Stimulated activated CD4-positive, alpha-beta T cell treated with anti-CD3 and anti-CD28 coated beads, Interleukin-4, amount 100 ng/mL, for 4 hours (primary cell): ENCODE data around the gene GALM.
"Not testable (repeated sequence)": the region's sequence is repeated elsewhere in the genome, so short reads cannot be mapped to it uniquely, and the experiment has no call there.

Source experiments
- DNase-seq, 2 experiments: peaks; one replicate each; pipeline ENCODE4 v3.0.0-alpha.2; 2020

Gene GALM

DNA sequence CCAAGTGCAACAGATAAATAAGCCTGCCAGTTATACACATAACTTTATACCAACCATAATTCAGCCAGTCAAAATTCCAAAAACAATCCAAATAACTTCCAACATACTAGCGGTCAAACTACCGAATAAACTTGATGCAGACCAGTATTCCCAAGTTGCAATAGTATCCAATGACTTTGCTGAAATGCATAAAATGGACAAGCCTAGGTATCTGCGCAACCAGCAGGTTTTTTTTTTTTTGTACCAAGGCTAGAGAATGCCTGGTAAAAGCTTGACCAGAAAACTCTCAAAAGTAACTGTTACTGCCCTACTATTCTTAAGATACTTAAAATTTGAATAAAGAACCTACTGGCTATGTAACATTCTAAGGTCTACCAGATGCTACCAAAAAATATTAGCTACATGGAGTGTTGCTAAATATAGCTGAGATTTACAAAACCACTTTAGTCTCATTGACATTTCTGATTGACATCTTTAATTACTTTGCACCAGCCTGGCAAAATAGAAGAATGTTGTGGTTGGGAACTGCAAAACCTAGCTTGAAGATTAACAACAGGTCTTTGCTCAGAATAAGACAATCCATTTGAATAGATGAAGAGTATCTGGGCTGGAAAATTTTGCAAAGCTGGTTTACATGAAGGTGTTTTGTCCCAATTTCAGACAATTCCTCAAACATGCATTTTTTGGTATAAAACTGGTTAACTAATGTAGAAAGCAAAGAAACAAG, 77.9 kb downstream of the GALM start:
- DNase-seq, result no peak

DNA sequence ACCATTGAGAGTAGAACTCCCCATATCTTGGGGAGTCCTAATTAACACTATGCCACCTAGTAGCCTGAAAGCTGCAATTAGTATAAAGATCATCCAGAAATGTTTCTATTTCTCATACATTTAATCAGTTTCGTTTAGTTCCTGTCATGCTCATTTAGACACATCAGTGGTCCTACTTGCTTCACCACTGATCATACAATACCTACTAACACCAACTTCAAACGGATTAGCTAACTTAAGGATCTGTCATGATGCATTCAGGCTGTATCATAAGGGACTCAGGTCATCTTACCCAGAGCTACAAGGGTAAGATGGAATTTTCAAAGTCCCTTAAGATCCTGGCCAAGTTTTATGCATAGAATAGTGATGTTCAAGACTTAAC, 78.5 kb downstream of the GALM start:
- DNase-seq, result no peak

DNA sequence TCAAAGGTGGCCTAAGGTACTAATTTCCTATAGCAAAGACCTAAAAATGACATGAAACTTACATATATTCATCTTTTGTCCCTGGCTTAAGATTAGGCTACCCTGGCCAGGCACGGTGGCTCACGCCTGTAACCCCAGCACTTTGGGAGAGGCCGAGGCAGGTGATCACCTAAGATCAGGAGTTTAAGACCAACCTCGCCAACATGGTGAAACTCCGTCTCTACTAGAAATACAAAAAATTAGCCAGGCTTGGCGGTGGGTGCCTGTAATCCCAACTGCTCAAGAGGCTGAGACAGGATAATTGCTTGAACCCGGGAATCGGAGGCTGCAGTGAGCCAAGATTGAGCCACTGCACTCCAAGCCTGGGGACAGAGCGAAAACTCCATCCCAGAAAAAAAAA, 79.4 kb downstream of the GALM start:
- no peak for DNase-seq

DNA sequence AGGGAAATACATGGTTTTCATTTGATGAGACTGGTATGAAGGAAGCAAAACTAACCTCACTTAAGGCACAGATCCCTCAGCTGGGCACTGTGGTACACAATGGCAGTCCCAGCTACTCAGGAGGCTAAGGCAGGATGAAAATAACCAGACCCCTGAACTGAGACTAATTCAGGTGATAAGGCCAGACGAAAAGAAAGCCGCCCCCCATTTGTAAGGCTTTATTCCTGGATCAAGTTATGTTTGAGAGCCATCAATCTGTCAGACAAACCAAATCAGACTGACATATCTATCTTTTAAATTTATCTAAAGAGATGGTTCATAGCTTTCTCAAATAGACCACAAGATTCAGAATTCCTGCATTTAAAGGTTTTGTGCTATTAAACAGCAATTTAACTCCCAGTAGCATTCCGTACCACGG, 81.1 kb downstream of the GALM start:
- no peak for DNase-seq

DNA sequence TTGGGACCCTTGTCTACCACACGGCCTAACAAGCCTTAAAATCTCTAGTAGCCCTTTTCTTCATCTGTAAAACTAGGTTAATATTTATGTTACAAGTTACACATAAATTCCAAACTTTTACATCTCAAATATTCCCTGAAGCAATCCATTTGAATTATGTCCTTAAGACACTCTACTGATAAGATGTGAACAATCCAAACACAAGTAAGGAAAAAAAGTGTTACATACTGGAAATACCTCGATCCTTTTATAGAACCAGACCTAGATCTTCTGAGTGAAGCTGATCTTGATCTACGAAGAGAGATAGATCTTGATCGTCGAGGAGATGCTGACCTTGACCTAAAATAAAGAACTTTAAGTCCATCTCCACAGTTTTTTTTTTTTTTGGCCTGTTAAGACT, 81.9 kb downstream of the GALM start:
- DNase-seq, result no peak

DNA sequence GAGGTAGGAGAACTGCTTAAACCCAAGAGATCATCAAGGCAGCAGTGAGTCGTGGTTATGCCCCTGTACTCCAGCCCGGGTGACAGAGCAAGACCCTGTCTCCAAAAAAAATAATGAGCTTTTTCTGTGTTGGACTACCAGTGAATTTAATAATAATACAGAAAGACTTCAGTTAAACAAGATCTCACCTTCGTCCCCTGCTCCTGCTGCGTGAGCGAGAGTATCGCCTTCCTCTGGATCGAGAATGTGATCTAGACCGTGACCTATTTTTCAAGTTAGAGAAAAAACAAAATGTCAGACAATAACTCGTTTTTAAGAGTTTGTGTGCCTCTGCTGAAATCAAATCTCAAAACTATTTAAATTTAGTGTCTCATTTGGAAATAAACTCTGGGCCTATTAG, 82.5 kb downstream of the GALM start:
- no peak for DNase-seq

DNA sequence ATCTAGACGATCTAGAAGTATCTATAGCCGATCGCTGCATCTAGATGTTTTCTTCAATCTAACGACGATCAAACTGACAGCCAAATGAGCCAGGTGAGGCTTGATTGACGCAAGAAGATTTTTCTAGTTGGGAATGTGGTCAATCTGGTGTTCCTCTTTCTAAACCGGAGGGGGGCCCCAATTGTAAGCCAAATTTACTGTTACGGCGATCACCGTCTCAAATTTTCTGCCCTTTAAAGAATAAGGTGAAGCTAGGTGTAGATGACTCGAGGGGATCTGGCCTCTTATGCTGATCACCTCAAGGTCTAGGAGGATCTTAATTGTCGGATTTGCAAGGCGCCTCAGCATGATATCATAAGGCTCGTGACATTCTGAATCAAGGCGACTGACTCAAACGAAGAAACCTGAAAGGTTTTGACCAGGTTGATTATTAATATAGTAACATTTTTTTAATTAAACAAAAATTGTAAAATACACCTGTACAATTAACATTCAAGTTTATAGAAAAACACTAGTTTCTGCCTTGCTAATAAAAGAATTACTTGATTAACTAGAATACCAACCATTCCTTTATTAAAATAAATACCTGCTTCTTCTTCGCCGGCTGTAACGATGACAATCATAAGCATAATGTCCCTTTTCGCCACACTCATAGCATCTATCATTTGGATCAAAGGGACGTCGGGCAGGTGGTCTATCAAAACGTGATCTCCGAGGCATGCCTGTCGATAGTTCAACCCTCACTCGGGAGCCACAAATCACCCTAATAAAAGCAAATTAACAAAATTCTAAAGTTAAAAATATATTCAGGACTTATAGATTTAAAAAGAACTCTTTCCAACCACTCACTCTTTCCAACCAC, 83.3 kb downstream of the GALM start:
- no peak for DNase-seq

DNA sequence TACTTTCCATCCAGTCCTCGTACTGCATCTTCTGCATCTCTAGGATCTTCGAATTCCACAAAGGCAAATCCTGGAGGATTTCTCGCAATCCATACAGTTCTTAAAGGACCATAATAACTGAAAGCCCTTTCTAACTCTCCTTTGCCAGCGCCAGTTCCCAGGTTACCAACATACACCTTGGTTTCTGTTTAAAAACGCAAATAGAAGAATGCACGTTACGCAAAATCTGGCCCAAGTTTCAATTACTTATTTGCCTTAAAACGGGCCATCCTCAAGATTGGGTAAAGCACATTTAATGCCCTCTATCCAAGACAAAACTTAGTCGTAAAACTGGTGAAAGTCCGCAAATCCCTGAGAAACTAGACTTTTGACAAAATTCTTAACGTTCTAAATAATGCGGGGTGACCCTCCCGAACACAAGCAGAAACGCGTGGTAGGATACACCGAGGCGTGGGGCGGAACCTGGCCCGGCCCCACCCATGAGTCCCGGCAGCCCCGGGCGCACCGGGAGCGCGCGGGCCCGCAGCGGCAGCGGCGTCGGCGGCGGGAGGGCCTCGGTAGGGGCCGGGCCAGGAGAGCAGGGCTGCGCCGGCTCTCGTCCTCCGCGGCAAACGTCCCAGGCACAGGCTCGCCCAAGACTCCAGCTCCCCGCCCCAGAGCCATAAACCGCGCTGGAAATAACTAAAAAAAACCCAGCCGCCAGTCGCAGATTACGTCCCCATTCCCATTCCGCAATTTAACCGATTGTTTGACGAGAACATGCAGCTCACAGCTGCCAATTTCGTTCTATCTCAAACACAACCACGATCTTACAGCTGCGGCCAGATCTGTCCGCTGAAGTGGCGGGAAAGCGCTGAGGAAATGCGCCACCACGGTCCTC, 84.3 kb downstream of the GALM start:
- peak; percentile 54 to 57 for DNase-seq

DNA sequence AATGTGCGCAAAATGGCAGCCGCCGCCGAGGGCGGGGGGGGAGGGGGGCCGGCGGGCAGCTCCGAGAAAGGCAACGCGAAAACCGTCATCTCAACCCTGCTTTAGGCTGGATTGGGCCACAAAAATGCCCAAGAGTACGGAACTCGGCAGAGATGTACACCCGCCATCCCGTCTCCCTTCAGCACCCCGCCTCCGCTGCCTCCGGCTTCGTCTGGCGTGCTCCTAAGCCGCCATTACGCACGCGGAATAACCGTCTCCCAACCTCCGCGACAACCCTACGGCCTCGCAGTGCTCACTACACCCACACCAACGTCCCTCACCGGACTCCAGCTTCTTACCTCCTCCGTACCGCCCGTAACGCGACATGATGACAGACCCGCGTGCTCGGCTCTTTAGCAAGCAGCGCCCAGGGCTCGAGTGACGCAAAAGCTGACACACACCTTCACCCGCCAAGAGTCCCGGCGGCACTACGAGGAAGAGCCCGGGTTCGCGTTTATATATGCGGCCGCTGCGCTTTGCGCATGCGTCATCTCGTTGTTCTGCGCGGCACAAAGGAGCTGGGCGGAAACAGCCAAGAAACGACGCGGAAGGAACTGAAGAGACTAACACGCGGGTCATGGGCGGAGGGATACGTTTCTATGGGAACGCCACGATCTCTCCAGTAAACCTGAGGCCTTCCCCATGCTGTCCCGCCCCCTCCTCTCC, 85.1 kb downstream of the GALM start, which contains the start of gene SRSF7:
Gene SRSF7, minus strand, starts transcription at position 471 of the 705 bp plus-strand sequence. Its CDS starts 105 bp downstream, at position 366.
- peak; percentile 96 to 97 for DNase-seq

DNA sequence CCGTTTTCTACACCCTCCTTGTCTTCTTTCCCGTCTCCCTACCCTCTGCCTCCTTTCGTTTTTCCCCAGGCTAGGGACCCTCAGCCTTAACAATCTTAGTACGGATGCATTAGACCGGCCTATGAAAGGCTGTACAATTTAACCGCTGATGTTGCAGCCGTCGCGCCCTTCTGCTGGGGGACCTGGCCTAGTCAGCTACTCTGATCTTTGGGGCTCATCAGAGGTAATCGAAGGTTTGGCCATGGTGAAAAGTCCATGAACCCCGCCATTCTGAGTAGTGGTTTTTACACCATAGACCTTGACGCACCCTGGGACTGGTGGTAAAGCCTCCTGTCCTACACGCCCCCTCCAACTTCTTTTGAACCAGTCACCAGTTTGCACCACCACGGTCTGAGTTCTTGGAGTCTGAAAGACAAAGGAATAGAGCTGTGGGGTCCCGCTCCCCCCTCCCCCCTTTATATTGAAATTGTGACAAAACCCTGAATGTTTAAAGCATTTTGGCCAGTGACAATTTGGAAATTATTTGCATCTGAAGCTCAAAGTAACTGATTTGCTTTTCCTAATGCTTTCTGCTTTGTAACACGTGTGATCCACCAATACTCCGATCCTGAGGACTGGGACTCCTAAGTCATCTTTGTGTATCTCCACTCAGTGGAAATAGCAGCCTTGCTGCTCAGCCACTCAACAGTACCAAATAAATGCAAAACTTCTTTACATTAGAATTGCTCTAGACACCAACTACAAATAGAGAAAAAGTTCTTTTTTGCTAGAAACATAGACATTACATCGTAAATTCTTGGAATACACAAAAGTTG, 85.9 kb downstream of the GALM start:
- no peak for DNase-seq

DNA sequence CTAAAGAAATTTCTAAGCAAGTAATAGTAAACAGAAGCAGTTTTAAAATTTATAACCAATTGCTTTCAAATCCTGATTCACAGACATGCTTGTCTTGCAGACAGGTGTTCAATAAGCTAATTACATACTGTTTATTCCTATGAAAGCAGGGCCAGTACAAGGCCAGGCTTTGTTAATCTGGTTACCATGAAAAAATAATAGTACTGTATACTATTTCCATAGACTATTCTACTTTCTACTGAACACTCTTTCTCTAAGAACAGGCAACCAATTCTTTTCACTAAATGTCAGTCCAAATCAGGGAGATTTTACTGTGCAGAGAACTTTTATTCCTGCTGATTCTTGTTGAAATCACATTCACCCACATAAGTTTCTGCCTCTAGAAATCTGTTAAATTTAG, 88.1 kb downstream of the GALM start:
- DNase-seq, result no peak

DNA sequence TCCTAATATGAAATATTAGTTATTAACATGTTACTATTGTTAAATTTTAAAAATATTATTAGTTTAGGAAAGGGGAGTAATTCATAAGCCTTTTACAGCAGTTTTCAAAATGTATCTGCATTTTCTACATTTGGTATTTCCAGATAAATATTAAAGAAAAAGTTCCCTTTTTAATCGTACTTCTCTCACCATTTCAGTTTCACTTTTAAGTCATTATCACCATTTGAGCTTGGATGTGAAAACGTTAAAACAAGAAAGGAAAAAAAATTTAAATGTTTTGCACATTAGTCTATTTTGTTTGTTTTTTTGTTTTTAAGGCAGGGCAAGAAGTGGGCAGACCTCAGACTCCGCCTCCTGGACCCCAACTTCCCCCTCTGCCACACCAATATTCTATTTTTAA, 88.6 kb downstream of the GALM start:
- no peak for DNase-seq

DNA sequence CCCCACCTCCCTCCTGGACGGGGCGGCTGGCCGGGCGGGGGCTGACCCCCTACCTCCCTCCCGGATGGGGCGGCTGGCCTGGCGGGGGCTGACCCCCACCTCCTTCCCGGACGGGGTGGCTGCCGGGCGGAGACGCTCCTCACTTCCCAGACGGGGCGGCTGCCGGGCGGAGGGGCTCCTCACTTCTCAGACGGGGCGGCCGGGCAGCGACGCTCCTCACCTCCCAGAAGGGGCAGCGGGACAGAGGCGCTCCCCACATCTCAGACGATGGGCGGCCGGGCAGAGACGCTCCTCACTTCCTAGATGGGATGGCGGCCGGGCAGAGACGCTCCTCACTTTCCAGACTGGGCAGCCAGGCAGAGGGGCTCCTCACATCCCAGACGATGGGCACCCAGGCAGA, 90.0 kb downstream of the GALM start:
- DNase-seq, result not testable (repeated sequence)

DNA sequence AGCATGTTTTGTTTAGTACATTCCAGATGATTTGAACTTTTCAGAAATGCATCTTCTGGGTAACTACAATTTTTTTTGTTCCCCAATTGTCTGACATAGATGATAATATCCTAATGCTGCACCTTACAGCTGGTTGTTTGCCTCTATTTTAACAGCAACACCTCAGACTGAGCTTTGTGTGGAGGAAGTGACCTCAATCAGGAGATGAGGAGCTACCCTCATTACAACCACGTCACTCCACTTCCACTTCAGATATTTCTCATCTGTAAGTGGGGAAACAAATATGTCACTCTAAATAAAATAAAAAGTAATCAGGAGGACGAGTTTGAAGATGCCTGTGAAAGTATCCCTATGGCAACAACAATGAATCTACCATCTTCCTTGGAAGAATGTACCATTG, 97.3 kb downstream of the GALM start:
- no peak for DNase-seq

DNA sequence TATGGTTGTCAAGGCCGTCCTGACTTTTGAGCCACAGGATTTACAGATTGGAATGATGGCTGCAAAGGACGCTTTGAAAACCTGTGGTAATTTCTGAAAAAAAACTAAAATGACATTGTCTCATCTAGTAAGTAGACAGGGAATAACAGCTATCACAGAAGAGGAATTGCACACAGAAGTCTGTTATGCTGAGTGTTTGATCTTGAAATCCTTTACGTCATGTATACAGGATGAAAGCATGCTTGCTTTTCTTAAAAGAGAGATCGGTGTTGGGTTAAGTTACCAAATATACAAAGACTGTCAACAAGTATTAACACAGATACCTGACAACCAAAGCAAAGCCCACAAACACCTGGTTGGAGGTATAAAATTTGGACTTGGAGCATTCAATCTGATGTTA, 97.8 kb downstream of the GALM start:
- no peak for DNase-seq

DNA sequence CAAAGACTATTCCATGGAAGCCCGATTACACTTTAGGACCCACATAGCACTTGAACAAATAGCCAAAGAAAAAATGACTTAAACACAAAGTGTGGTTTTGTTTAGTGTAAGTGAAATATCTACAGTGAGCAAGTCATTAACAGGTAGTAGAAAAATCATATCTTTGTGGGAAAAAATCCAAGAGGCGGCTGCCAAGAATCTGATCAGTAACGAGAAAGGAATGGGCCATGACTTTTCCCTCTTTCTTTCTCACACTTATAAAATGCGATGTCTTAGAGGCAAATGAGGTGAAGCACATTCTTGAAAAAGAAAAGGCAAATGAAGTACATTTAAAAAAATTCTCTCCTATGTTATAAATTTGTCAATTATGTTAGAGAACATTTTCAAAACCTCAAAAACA, 99.2 kb downstream of the GALM start:
- DNase-seq, result no peak

DNA sequence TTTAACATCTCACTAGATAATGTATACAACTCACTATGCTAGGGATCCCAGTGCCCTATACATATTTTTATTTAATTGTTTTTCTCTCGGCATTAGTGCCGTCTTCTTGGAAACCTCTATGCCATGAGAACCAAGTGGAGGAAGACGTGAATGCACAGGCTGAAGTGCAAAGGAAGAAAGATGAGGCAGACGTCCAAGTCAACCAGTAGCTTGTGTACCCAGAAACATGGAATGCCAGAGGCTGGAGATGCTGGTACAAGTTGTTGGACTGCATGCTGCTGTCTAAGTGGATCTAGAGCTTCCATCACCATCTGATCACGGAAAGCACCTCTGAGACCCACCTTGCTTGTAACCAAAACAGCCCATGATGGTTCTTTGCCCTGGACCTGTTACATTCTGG, 99.6 kb downstream of the GALM start:
- DNase-seq, result no peak

DNA sequence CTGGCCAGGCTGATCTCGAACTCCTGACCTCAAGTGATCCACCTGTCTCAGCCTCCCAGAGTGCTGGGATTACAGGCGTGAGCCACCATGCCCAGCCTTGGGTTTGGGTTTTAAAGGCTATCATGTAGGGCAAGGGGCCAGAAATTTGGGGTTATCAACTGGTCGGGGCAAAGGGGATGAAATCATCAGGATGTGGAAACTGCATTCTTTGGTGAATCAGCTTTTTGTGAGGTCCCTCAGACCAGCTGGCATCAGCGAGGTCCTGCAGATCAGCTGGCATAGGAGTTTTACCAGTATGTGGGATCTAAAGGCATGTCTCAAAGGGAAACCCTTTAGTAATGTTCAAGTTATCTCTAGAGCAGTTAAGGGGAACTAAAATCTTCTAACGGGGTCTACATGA, 105.7 kb downstream of the GALM start:
- no peak for DNase-seq

DNA sequence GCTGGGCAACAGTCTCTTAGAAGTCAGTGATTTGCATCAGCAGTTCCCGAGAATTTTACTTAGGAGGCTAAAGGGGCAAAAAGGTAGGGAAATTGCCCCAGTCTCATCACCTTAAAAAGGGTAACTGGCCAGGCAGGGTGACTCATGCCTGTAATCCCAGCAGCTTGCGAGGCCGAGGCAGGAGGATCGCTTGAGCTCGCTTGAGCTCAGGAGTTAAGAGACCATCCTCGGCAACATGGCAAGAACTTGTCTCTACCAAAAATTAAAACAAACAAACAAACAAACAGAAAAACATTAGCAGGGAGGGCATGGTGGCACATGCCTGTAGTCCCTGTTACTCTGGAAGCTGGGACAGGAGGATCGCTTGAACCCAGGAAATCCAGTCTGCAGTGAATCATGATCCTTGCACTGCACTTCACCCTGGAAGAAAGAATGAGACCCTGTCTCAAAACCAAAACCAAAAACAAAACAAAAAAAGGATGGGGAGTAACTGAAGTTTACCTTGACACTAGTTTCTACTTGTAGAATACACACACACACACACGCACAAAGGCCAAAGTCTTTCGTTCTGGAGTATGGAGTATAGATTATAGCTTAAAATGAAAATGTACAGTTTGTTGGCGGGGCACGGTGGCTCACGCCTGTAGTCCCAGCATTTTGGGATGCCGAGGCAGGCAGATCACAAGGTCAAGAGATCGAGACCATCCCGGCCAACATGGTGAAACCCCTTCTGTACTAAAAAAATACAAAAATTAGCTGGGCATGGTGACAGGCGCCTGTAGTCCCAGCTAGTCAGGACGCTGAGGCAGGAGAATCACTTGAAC, 109.4 kb downstream of the GALM start:
- no peak for DNase-seq

DNA sequence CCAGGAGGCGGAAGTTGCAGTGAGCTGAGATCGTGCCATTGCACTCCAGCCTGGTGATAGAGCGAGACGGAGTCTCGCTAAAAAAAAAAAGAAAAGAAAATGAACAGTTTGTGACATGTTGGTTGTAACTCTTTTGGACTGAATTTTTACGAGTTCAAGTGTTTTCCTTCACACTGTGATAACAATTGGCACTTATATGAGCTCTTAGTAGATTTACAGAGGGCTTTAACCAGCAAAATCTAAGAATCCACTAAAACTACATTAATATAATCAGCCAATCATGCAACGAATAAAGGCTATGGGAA, 110.0 kb downstream of the GALM start:
- DNase-seq, result no peak

DNA sequence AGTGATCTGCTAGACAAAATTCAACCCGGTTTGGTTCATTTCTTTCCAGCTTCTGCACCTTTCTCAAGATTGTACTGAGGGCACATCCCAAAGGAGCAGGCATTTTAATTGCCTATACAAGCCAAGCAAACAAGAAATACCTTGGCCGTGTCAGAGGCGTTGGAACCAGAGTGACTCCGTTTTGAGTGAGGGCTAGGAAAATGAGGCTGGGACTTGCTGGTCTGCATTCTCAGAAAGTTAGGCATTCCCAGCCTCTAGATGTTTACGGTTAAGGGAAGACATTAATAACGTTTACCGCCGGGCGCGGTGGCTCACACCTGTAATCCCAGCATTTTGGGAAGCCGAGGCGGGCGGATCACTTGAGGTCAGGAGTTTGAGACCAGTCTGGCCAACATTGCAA, 110.6 kb downstream of the GALM start:
- no peak for DNase-seq
